GM18498 (cell line): ENCODE measurements around the gene OR8G1.
"Not testable (repeated sequence)": the region's sequence is repeated elsewhere in the genome, so short reads cannot be mapped to it uniquely, and the experiment has no call there.

Experiments used
- ATAC-seq: cut with Tn5 transposase; IDR thresholded peaks from one replicate; pipeline ENCODE4 v1.9.1; 2021; ENCODE audit warnings: mild to moderate bottlenecking, moderate library complexity; ENCODE audit not compliant: unreplicated experiment

Gene OR8G1

DNA sequence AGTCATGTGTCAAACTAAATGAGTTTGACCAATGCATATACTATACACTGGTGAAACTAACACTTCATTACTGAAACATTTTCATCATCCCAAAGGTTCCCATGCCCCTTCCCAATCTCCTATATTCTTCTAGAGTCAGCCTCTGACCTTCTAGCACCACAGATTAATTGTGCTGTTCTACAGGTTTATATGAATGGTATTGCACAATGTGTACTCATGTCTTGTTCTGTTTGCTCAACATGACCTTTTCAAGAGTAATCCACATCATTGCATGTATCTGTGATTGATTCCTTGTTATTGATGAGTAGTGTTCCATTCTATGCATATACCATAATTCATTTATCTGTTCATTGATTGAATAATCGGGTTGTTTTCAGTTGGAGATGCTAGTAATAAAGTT is 7.5 kb upstream of the OR8G1 start:
- ATAC-seq: no peak

DNA sequence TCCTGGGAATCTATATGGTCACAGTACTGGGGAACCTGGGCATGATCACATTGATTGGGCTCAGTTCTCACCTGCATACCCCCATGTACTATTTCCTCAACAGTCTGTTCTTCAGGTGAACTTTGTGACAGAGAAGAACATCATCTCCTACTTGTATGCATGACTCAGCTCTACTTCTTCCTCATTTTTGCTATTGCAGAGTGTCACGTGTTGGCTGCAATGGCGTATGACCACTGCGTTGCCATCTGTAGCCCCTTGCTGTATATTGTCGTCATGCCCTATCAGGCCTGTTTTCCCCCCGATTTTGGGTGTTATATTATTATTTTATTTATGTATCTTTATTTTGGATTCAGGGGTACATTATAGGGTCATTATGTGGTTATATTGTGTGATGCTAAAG is 2.4 kb upstream of the OR8G1 start:
- no peak for ATAC-seq

DNA sequence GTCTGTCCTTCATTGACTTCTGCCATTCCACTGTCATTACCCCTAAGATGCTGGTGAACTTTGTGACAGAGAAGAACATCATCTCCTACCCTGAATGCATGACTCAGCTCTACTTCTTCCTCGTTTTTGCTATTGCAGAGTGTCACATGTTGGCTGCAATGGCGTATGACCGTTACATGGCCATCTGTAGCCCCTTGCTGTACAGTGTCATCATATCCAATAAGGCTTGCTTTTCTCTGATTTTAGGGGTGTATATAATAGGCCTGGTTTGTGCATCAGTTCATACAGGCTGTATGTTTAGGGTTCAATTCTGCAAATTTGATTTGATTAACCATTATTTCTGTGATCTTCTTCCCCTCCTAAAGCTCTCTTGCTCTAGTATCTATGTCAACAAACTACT is 9.0 kb downstream of the OR8G1 start:
- not testable (repeated sequence) for ATAC-seq

- no peak for ATAC-seq
Measured at GRCh38 chr11:124256076-124256475, 15.2 kb downstream of the OR8G1 start, which contains the start of gene OR8G5. TSS of gene OR8G5 (plus strand) at chr11:124256376. CDS start at chr11:124264932, 8,556 bp downstream.

GRCh38 chr11:124265041-124265440 is 24.1 kb downstream of the OR8G1 start:
- not testable (repeated sequence) for ATAC-seq

GRCh38 chr11:124270886-124271285 is 30.0 kb downstream of the OR8G1 start:
- not testable (repeated sequence) for ATAC-seq

GRCh38 chr11:124274000-124274399 is 33.1 kb downstream of the OR8G1 start:
- ATAC-seq: no peak

DNA sequence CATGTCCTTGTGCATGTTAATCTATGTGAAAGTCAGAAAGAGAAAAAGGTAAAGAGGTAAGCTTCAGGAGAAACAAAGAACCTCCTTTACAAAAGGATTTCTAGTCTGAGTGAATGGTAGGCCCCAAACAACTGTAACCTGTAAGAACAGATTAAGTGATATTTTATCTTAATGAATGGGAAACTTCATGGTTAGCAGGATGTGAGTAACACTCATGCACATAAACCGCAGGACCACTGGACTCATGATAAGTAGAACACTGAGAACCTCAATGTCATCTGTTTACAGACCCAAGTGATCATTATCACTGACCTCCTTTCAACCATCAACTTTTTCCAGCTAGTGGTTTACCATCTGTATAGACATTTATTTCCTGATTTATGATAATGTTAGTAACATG is 35.2 kb downstream of the OR8G1 start:
- ATAC-seq: no peak

GRCh38 chr11:124277207-124277606 is 36.3 kb downstream of the OR8G1 start:
- no peak for ATAC-seq

DNA sequence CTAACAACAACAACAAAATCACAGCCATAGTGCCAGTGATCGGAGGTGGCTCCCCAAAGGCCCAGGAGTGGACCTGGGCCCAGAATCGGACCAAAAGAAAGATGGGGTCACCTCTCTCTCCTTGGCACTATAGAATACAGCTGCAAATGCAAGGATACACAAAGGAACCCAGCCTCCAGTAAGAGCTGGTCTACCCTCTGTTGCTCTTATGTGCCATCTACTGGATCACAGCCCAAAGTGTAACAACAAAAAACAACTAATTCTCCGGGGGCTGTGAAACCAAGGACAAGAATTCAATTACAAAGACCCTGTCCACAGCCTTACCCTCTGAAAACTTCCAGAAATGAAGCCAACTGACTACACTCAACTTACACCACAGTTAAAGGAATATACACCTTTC is 36.9 kb downstream of the OR8G1 start:
- ATAC-seq: no peak

GRCh38 chr11:124278261-124278660 is 37.4 kb downstream of the OR8G1 start:
- ATAC-seq: no peak

GRCh38 chr11:124285610-124286344 is 44.9 kb downstream of the OR8G1 start:
- ATAC-seq: no peak

GRCh38 chr11:124294687-124295086 is 53.8 kb downstream of the OR8G1 start:
- ATAC-seq: no peak

- no peak for ATAC-seq
Measured at GRCh38 chr11:124296016-124296415, 55.1 kb downstream of the OR8G1 start.

GRCh38 chr11:124297921-124298320 is 57.0 kb downstream of the OR8G1 start:
- no peak for ATAC-seq

DNA sequence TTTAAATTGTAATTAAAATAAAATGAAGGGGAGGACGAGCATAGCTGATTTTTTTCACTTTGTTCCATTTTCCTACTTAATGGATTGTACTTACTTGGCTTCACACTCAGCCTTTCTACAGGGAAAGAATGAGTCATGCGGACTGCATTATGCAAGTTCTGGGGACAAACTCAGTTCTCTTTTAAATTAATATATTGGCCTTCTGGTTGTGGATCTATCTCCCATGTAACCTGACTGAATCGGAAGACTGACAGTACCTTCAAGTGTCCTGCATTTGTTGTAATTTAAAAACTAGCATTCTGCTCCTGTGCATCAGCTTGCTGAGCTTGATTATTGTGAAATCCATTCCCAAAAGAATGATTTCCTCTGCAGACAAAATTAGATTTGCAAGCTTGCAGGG is 60.7 kb downstream of the OR8G1 start:
- no peak for ATAC-seq

DNA sequence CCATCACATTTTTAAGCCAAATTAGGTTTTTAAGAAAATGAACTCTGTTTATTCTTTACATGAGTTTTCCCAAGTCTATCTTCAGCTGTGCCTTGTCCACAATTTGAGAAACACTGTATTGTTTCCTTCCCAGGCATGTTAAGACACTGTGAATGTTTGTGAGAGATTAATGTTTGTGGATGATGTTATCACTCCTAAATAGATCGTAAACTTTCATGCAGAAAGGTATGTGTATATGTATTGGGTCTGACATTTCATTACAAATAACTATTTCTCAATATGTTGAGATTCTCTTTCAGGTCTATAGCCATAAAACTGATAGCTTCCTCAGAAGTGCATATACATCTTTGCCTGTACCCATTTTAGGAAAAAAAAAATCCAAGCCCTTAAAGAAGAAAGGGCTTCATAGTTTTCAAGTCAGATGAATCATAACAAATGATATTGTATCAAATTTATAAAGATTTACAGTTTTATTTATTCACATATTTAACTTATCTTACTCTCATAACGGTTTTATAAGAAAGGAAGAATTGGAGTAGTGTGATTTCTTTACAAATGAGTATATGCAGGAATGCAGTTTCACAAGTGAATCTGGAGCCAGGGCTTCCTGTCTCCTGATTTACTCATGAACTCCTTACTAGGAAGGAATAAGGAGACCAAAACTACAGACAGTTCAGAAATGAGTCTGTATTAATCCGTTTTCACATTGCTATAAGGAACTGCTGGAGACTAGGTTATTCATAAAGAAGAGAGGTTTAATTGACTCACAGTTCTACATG is 61.6 kb downstream of the OR8G1 start:
- ATAC-seq: no peak
